ENCODE measurements around the gene OSCP1. TPM values are rescaled to one million over a fixed set of nuclear protein-coding genes. Genes with fewer than 3 reads are reported as not detected.
"Not testable (repeated sequence)": the region's sequence is repeated elsewhere in the genome, so short reads cannot be mapped to it uniquely, and the experiment has no call there.

OSCP1 gene
- total and polyA plus RNA-seq, 9 donors, result 9.1 to 27.7 (median 12.2) TPM

DNA sequence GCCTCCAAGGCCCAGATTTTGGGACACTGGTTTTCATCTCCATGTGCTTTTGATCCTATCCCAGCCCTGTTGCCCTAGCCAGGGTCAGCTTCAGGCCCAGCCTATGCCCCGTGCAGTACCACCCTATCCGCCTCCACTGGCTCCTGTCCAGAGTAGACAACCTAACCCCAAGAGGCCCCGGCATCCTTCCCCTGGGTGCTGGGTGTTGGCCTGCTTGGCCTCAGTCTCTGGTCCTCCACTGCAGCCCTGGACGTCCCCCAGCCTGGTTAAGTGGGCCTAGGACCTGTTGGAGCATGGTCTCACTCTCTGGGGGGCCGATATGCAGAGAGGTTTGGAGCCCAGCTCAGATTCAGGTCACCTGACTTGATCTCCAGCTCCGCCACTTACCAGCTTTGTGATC is 30.8 kb upstream of the OSCP1 start:
- Histone ChIP-seq H3K27ac (no peak overlapping the region), H3K36me3 (no peaks in the 10 kb centered on the region), H3K9me3 (no peaks in the 10 kb centered on the region), H3K4me3 (no peak overlapping the region), H3K4me1 (ENCODE audit: insufficient read depth) (no peaks in the 10 kb centered on the region), H3K27me3 (no peaks in the 10 kb centered on the region)
- intact Hi-C loops (cut with DNase I), result no loop called here
- DNase-seq, result peak in 1 of 5 donors; percentile 14
- TF ChIP-seq, protein P1, sequence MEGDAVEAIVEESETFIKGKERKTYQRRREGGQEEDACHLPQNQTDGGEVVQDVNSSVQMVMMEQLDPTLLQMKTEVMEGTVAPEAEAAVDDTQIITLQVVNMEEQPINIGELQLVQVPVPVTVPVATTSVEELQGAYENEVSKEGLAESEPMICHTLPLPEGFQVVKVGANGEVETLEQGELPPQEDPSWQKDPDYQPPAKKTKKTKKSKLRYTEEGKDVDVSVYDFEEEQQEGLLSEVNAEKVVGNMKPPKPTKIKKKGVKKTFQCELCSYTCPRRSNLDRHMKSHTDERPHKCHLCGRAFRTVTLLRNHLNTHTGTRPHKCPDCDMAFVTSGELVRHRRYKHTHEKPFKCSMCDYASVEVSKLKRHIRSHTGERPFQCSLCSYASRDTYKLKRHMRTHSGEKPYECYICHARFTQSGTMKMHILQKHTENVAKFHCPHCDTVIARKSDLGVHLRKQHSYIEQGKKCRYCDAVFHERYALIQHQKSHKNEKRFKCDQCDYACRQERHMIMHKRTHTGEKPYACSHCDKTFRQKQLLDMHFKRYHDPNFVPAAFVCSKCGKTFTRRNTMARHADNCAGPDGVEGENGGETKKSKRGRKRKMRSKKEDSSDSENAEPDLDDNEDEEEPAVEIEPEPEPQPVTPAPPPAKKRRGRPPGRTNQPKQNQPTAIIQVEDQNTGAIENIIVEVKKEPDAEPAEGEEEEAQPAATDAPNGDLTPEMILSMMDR (IDR thresholded peaks at IDR 0.05), result no peak
- TF ChIP-seq EP300 (IDR thresholded peaks at IDR 0.05) (no peak), POLR2A (IDR thresholded peaks at IDR 0.05) (no peak)
- WGBS, 3 donors, result 80 to 82% (median 81%) methylated on average over 6 of the region's 6 CpGs

DNA sequence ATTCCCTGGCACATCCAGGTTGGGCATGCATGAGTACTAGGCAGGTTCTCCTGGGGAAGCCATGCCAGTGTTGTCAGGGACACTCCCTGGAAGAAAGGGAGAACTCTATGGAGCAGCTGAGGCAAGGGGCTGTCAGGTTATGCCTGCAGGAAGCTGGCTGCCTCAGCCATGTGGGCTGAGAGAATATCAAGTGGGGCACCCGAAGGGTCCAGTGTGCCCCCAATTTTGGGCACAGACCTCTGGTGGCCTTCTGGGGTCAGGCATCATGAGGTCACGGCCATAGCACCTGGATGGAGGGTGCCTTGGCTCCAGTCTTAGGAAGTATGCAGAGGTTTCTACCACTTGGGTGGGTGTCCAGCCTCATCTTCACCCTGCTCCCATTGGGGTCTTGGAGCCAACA is 29.9 kb upstream of the OSCP1 start:
- TF ChIP-seq, protein P1 (IDR thresholded peaks at IDR 0.05), result no peak
- TF ChIP-seq EP300 (IDR thresholded peaks at IDR 0.05) (no peak), POLR2A (IDR thresholded peaks at IDR 0.05) (no peak)
- WGBS, 3 donors, result 77 to 85% (median 85%) methylated on average over 2 of the region's 2 CpGs
- peak in 1 of 5 donors; percentile 4 for DNase-seq

DNA sequence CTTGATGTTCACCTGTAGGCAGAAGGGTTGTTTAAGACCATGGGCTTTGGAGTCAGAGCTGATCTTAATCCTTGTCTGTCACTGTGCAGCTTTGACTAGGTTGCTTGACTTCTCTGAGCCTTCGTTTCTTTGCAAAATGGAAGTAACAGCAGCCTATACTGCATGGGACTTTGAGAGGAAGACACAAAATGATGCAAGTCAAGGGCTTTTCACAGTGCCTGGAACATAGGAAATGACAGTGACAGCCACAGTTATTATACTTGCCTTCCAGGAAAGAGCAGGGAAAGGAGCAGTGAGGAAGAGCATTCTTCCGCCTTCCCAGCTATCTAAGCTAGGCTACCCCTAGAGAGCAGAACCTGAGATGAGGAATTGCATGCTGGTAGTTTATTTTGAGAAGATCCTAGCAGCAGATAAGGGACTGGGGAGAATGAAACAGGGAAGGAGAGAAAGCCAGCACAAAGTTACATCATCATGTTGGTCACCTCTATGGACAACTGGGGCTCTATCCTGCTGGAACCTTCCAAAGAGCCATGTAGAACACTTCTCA is 29.3 kb upstream of the OSCP1 start:
- TF ChIP-seq EP300 (IDR thresholded peaks at IDR 0.05) (no peak), POLR2A (IDR thresholded peaks at IDR 0.05) (no peak)
- TF ChIP-seq, protein P1 (IDR thresholded peaks at IDR 0.05), result no peak
- no peaks in the 10 kb centered on the region for H3K27me3 ChIP-seq
- no peak for DNase-seq
- H3K27ac ChIP-seq, result no peak overlapping the region
- H3K4me1 ChIP-seq (ENCODE audit: insufficient read depth), result no peaks in the 10 kb centered on the region
- no peaks in the 10 kb centered on the region for H3K36me3 ChIP-seq
- intact Hi-C loops (cut with DNase I), result no loop called here
- no peak overlapping the region for H3K4me3 ChIP-seq
- 79 to 88% (median 82%) methylated on average over 2 of the region's 2 CpGs for WGBS, 3 donors
- H3K9me3 ChIP-seq, result no peaks in the 10 kb centered on the region

More for the DNA sequence above, 29.9 kb upstream of the OSCP1 start:
- no peak overlapping the region for H3K4me3 ChIP-seq
- intact Hi-C loops (cut with DNase I), result no loop called here
- no peaks in the 10 kb centered on the region for H3K4me1 ChIP-seq (ENCODE audit: insufficient read depth)
- no peaks in the 10 kb centered on the region for H3K27me3 ChIP-seq
- no peaks in the 10 kb centered on the region for H3K36me3 ChIP-seq
- no peaks in the 10 kb centered on the region for H3K9me3 ChIP-seq
- H3K27ac ChIP-seq, result no peak overlapping the region

DNA sequence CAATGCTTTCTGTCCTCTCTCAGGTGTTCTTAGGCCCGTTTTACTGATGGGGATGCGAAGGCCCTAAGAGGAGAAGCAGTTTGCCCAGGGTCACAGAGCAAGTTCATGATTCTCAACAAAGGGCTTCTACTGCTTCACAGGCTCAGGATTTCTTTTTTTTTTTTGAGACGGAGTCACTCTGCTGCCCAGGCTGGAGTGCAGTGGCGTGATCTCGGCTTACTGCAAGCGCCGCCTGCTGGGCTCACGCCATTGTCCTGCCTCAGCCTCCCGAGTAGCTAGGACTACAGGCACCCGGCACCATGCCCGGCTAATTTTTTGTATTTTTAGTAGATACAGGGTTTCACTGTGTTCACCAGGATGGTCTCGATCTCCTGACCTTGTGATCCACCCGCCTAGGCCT is 27.4 kb upstream of the OSCP1 start:
- H3K36me3 ChIP-seq; DNase-seq; H3K27me3 ChIP-seq; H3K4me1 ChIP-seq (ENCODE audit: insufficient read depth); intact Hi-C loops (cut with DNase I); H3K27ac ChIP-seq; H3K9me3 ChIP-seq; H3K4me3 ChIP-seq: not testable (repeated sequence)
- 82 to 88% (median 85%) methylated on average over 13 of the region's 13 CpGs for WGBS, 3 donors

DNA sequence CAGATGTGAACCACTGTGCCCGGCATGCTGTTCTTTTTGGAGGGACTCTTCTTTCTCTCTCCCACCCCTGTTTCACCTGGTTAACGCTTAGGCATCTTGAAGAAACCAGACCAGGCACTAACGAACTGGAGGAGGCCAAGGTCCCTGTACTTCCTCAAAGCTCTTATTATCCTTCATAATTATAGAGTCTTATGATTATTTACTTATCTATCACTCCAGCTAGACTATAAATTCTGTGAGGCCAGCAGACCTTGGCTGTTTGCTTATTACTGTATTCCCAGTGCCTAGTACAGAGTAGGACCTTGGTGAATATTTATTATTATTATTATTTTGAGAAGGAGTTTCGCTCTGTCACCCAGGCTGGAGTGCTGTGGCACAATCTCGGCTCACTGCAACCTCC is 26.7 kb upstream of the OSCP1 start:
- intact Hi-C loops (cut with DNase I), result no loop called here
- H3K27ac ChIP-seq, result no peak overlapping the region
- no peak for TF ChIP-seq EP300 (IDR thresholded peaks at IDR 0.05)
- TF ChIP-seq, protein P1 (IDR thresholded peaks at IDR 0.05), result no peak
- no peak for TF ChIP-seq POLR2A (IDR thresholded peaks at IDR 0.05)
- no peaks in the 10 kb centered on the region for H3K27me3 ChIP-seq
- 55 to 64% (median 60%) methylated on average over 5 of the region's 5 CpGs for WGBS, 3 donors
- no peaks in the 10 kb centered on the region for H3K36me3 ChIP-seq
- no peaks in the 10 kb centered on the region for H3K4me1 ChIP-seq (ENCODE audit: insufficient read depth)
- H3K4me3 ChIP-seq, result no peak overlapping the region
- DNase-seq, result no peak
- H3K9me3 ChIP-seq, result no peaks in the 10 kb centered on the region
